IMR-90 (cell line): ENCODE results near the gene KDM4B. TPM values are rescaled to one million over a fixed set of nuclear protein-coding genes. Genes with fewer than 3 reads are reported as not detected.
"Not testable (repeated sequence)": the region's sequence is repeated elsewhere in the genome, so short reads cannot be mapped to it uniquely, and the experiment has no call there.

Source experiments
- ATAC-seq: fragments of 200-7000 bp; cut with Tn5 transposase; 2 replicates; pipeline ENCODE4 v1.9.1; 2020; ENCODE audit warnings: low read depth, mild to moderate bottlenecking, moderate library complexity
- BruUV-seq: library from RNA; stranded (reverse); fragments of 400-500 nt; replicated peaks from 2 replicates; lab custom pipeline; 2021; lab: Mats Ljungman, UMichigan
- CTCF ChIA-PET: fragments of 300-600 bp; formaldehyde crosslinking; extraction: SDS; loops from one replicate; lab custom pipeline; 2021; ENCODE audit warnings: antibody characterized with exemption; lab: Yijun Ruan, JAX
- POLR2A ChIA-PET: fragments of 300-600 bp; sonication (Branson Sonifier 250); formaldehyde crosslinking; loops from one replicate; lab custom pipeline; 2022; ENCODE audit warnings: antibody characterized with exemption; ENCODE audit not compliant: unreplicated experiment; lab: Charles Lee
- DNase-seq: peaks from one replicate; pipeline ENCODE4 v3.0.0; 2013
- H2AFZ ChIP-seq: replicated peaks from 2 replicates; pipeline ENCODE3; 2013; ENCODE audit warnings: low read length, mild to moderate bottlenecking; ENCODE audit not compliant: poor library complexity
- H2AK5ac ChIP-seq: 2 replicates; pipeline ENCODE4 v1.6.1; 2013; ENCODE audit warnings: low read depth, low read length, inconsistent platforms
- H2AK9ac ChIP-seq: replicated peaks from 2 replicates; pipeline ENCODE3; 2013; ENCODE audit warnings: mild to moderate bottlenecking, low read depth, low read length, moderate library complexity; ENCODE audit not compliant: poor library complexity
- H2BK120ac ChIP-seq: 2 replicates; pipeline ENCODE4 v1.6.1; 2013; ENCODE audit warnings: low read depth, low read length, inconsistent platforms
- H2BK15ac ChIP-seq: 3 replicates; pipeline ENCODE4 v1.6.1; 2013; ENCODE audit warnings: low read depth, low read length, inconsistent platforms
- H2BK20ac ChIP-seq: 2 replicates; pipeline ENCODE4 v1.6.1; 2013; ENCODE audit warnings: low read depth, mild to moderate bottlenecking, inconsistent platforms, low read length, moderate library complexity
- H2BK5ac ChIP-seq: 2 replicates; pipeline ENCODE4 v1.6.1; 2013; ENCODE audit warnings: mild to moderate bottlenecking, low read depth, low read length, inconsistent platforms; ENCODE audit not compliant: poor library complexity, severe bottlenecking
- H3K14ac ChIP-seq: replicated peaks from 2 replicates; pipeline ENCODE4 v1.6.1; 2013; ENCODE audit warnings: low read depth, low read length, inconsistent platforms
- H3K18ac ChIP-seq: 2 replicates; pipeline ENCODE4 v1.6.1; 2013; ENCODE audit warnings: low read depth, low read length, control low read depth
- H3K23ac ChIP-seq: 2 replicates; pipeline ENCODE4 v1.6.1; 2013; ENCODE audit warnings: low read depth, low read length, inconsistent platforms
- H3K27ac ChIP-seq: 2 replicates; pipeline ENCODE4 v1.5.1; 2013; ENCODE audit warnings: mild to moderate bottlenecking, control low read depth, low read length; ENCODE audit not compliant: insufficient read depth
- H3K27me3 ChIP-seq: 2 replicates; pipeline ENCODE4 v1.6.1; 2013; ENCODE audit warnings: low read length; ENCODE audit not compliant: control insufficient read depth, insufficient read depth
- H3K36me3 ChIP-seq: 2 replicates; pipeline ENCODE4 v1.6.1; 2013; ENCODE audit warnings: low read length, mixed read lengths; ENCODE audit not compliant: control insufficient read depth, insufficient read depth
- H3K4ac ChIP-seq: 2 replicates; pipeline ENCODE4 v1.6.1; 2013; ENCODE audit warnings: low read depth, low read length, inconsistent platforms
- H3K4me1 ChIP-seq: 2 replicates; pipeline ENCODE4 v1.6.1; 2013; ENCODE audit warnings: low read length, mixed read lengths; ENCODE audit not compliant: control insufficient read depth, insufficient read depth
- H3K4me2 ChIP-seq: 2 replicates; pipeline ENCODE4 v1.6.1; 2013; ENCODE audit warnings: low read depth, mild to moderate bottlenecking, control low read depth, low read length, moderate library complexity
- H3K4me3 ChIP-seq: 2 replicates; pipeline ENCODE4 v1.5.1; 2013; ENCODE audit warnings: low read depth, mild to moderate bottlenecking, control low read depth, low read length, moderate library complexity; ENCODE audit not compliant: insufficient read depth
- H3K56ac ChIP-seq: 2 replicates; pipeline ENCODE4 v1.6.1; 2013; ENCODE audit warnings: low read length, inconsistent platforms; ENCODE audit not compliant: insufficient read depth; ENCODE audit errors: extremely low read depth
- H3K79me1 ChIP-seq, 2 experiments: 2 replicates each; pipeline ENCODE4 v1.6.1; 2013; ENCODE audit warnings: low read length in 2 of 2, inconsistent platforms in 1 of 2, low read depth in 1 of 2
- H3K9ac ChIP-seq: 2 replicates; pipeline ENCODE4 v1.6.1; 2013; ENCODE audit warnings: low read depth, low read length, control low read depth
- H3K9me1 ChIP-seq: 2 replicates; pipeline ENCODE4 v1.6.1; 2013; ENCODE audit warnings: low read length, inconsistent platforms; ENCODE audit not compliant: insufficient read depth
- H3K9me3 ChIP-seq: 2 replicates; pipeline ENCODE4 v1.6.1; 2013; ENCODE audit warnings: low read length; ENCODE audit not compliant: control insufficient read depth, insufficient read depth
- H4K20me1 ChIP-seq: 2 replicates; pipeline ENCODE4 v1.6.1; 2013; ENCODE audit warnings: low read length, inconsistent platforms; ENCODE audit not compliant: insufficient read depth
- H4K5ac ChIP-seq: 2 replicates; pipeline ENCODE4 v1.6.1; 2013; ENCODE audit warnings: mild to moderate bottlenecking, low read depth, low read length, control low read depth
- H4K8ac ChIP-seq, 2 experiments: 2 replicates each; pipeline ENCODE4 v1.6.1; 2013; ENCODE audit warnings: low read depth in 2 of 2, low read length in 2 of 2, control low read depth in 1 of 2, inconsistent platforms in 1 of 2
- H4K91ac ChIP-seq: 2 replicates; pipeline ENCODE4 v1.6.1; 2013; ENCODE audit warnings: low read depth, low read length, inconsistent platforms; ENCODE audit not compliant: insufficient read depth
- BHLHE40 ChIP-seq: fragments of 150-350 bp; IDR thresholded peaks from 2 replicates; pipeline ENCODE4 v1.6.1; 2016; ENCODE audit warnings: mild to moderate bottlenecking, low read depth, low read length
- MAFK ChIP-seq: IDR thresholded peaks from 2 replicates; pipeline ENCODE4 v1.6.1; 2012; ENCODE audit warnings: low read depth, low read length, improper control_type of control experiment
- MAZ ChIP-seq: IDR thresholded peaks from 2 replicates; pipeline ENCODE4 v1.6.1; 2012; ENCODE audit warnings: low read depth, mild to moderate bottlenecking, low read length, improper control_type of control experiment, moderate library complexity, borderline replicate concordance
- WGBS, 2 experiments: methylation state at CpG; one replicate each; pipeline versions ENCODE4 v1.1.5 to v1.1.7; 2013; ENCODE audit warnings: missing lambda C conversion rate in 2 of 2; ENCODE audit not compliant: insufficient read length in 1 of 2; ENCODE audit errors: extremely low coverage in 2 of 2; 5-methylcytosine and 5-hydroxymethylcytosine counted together
- dilution Hi-C: fragments of 300-500 bp; cut with HindIII; formaldehyde crosslinking; loops from one replicate; pipeline ENCODE4 v1.14.3; 2018; ENCODE audit warnings: low sequenced_read_pairs; ENCODE audit not compliant: unreplicated experiment
- in situ Hi-C: fragments of 300-500 bp; cut with MboI; formaldehyde crosslinking; loops from 3 replicates; pipeline ENCODE4 v1.14.3; 2019; ENCODE audit warnings: low sequenced_read_pairs, inconsistent platforms, mixed read lengths
- intact Hi-C: fragments of 100-400 bp; cut with micrococcal nuclease; formaldehyde crosslinking; loops from 2 replicates; pipeline ENCODE4 v1.10.0; 2022
- polyA plus RNA-seq, 3 experiments: library from polyadenylated mRNA; depleted of rRNA; stranded (reverse); fragments of >200 nt; gene quantifications; 2 replicates each; pipeline ENCODE4 v1.2.3, GENCODE V29; 2012; ENCODE audit warnings: low replicate concordance in 1 of 3
- total RNA-seq: library from RNA; depleted of rRNA; stranded (reverse); fragments of >200 nt; gene quantifications from 2 replicates; pipeline ENCODE4 v1.2.3, GENCODE V29; 2012

The KDM4B gene
- total and polyA plus RNA-seq, 2 of the 4 experiments (the other 2 are of a cell fraction) = 5.0 to 17.9 TPM

GRCh38 chr19:4939466-4939865 lies 29.4 kb upstream of the KDM4B start:
- H3K4me2 ChIP-seq = no peak overlapping the region
- H2BK5ac ChIP-seq = no peak overlapping the region
- H3K9ac ChIP-seq = no peak overlapping the region
- no CpG with 5 or more reads among the region's 7 CpGs for WGBS, 2 experiments
- 0 out of 2 replicates have a peak, but pooled peaks cover 1% of the 10 kb centered on the region for H3K9me1 ChIP-seq
- H3K18ac ChIP-seq = no peak overlapping the region
- no peak for TF ChIP-seq MAFK
- no peak for TF ChIP-seq MAZ
- TF ChIP-seq BHLHE40 = no peak
- no TSS peak for BruUV-seq
- in situ Hi-C loops = no loop called here
- H4K5ac ChIP-seq = no peak overlapping the region
- H3K27me3 ChIP-seq = no peaks in the 10 kb centered on the region
- no peak overlapping the region for H3K14ac ChIP-seq
- POLR2A ChIA-PET = no interaction called here
- H3K79me1 ChIP-seq = peaks cover 11 to 59% of the 10 kb centered on the region in 2 experiments
- H3K4me3 ChIP-seq = no peak overlapping the region
- no peak overlapping the region for H2BK20ac ChIP-seq
- no peak overlapping the region for H2BK15ac ChIP-seq
- no peaks in the 10 kb centered on the region for H3K9me3 ChIP-seq
- peaks cover 34% of the 10 kb centered on the region for H4K20me1 ChIP-seq
- no peak overlapping the region for H3K4ac ChIP-seq
- no peak overlapping the region for H3K56ac ChIP-seq
- ATAC-seq (no peak), DNase-seq (no peak)
- no peak overlapping the region for H4K8ac ChIP-seq
- no peak overlapping the region for H2AFZ ChIP-seq
- intact Hi-C loops = no loop called here
- no peak overlapping the region for H3K23ac ChIP-seq
- H3K4me1 ChIP-seq = no peaks in the 10 kb centered on the region
- no peak overlapping the region for H4K91ac ChIP-seq
- no peak overlapping the region for H2BK120ac ChIP-seq
- no peak overlapping the region for H2AK9ac ChIP-seq
- H3K36me3 ChIP-seq = peaks cover 17% of the 10 kb centered on the region
- H2AK5ac ChIP-seq = no peak overlapping the region
- H3K27ac ChIP-seq = no peak overlapping the region
- CTCF ChIA-PET = interaction anchor here (0.7 kb wide), 1 partner anchor 129 kb away, joined by 3 read pairs; no protein-coding TSS in a partner anchor
- dilution Hi-C loops = no loop called here

DNA sequence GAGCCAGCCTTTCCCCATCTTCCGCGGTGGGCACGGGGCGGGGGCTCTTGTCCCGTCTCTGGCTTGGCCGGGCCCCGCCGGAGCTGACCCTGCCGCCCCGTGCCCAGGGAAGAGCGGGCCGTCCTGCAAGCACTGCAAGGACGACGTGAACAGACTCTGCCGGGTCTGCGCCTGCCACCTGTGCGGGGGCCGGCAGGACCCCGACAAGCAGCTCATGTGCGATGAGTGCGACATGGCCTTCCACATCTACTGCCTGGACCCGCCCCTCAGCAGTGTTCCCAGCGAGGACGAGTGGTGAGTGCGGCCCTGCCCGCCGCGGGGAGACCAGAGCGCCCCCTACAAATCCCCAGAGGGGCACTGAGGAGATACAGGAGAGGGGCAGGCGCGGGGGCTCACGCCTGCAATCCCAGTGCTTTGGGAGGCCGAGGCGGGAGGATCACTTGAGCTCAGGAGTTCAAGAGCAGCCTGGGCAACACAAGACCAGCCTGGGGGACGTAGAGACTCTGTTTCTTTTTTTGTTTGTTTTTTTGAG lies 27.2 kb upstream of the KDM4B start:
- H3K9ac ChIP-seq, H2AK9ac ChIP-seq, H3K4me3 ChIP-seq, H3K18ac ChIP-seq, H2BK15ac ChIP-seq, H2BK5ac ChIP-seq, H4K5ac ChIP-seq, H3K9me3 ChIP-seq, H3K23ac ChIP-seq, dilution Hi-C loops, H3K4me2 ChIP-seq, H3K27ac ChIP-seq, in situ Hi-C loops, DNase-seq, intact Hi-C loops, H2BK120ac ChIP-seq, H3K9me1 ChIP-seq, ATAC-seq, H3K4me1 ChIP-seq, H4K91ac ChIP-seq, BruUV-seq, H3K4ac ChIP-seq, POLR2A ChIA-PET, H3K27me3 ChIP-seq, H2BK20ac ChIP-seq, CTCF ChIA-PET, H4K8ac ChIP-seq, H2AFZ ChIP-seq, H3K14ac ChIP-seq, H2AK5ac ChIP-seq, H3K56ac ChIP-seq: not testable (repeated sequence)
- Histone ChIP-seq H4K20me1 (peaks cover 21% of the 10 kb centered on the region), H3K36me3 (peaks cover 18% of the 10 kb centered on the region), H3K79me1 (peaks cover 5 to 59% of the 10 kb centered on the region in 2 experiments; a peak in 2 of 4 replicates)
- WGBS, 2 experiments = 97% methylated on average over 12 of the region's 35 CpGs; no CpG with 5 or more reads in 1 of the 2 experiments
